KBM-7 (cell line): ENCODE data around the gene COL4A1.

ENCODE experiments used
- DNase-seq: peaks from one replicate; pipeline ENCODE4 v3.0.0-alpha.2; 2015
- in situ Hi-C: fragments of 300-500 bp; cut with MboI; formaldehyde crosslinking; loops from 2 replicates; pipeline ENCODE4 v1.14.3; 2020; ENCODE audit warnings: low sequenced_read_pairs, low pct_unique_long_range_greater_than_20kb, mixed read lengths

COL4A1 gene

DNA sequence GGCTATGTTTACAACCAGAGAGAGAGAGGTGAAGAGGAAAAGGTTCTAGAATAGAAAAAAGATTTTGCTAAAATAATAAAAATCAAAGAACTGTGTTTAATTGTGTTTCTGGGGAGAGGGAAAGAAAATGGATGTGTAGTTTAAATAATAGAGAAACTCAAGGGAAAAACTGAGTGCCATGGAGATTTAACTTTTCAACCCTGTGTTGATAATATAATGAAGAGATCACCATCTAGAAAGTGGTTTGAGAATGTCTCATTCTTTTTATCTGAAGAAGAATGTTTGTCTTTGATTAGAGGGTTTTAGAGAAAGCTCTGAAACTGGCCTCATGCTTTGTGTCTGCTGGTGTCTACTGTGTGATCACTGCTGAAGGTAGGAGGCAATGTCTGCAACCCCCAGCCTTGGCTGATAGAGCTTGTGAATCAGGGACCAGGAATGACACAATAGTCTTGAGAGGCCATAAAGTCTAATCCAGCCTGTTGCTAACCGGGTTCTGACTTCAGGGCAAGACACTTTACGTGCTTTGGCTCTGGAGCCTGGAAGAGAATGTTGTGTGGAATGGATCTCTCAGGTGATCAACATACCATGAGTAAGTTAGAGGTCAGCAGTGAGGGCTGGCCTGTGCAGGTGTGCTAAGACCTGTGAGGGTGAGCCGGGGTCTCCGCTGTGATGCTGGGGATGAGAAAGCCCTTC lies 5.5 kb upstream of the COL4A1 start:
- in situ Hi-C loops, result no loop called here
- no peak for DNase-seq

DNA sequence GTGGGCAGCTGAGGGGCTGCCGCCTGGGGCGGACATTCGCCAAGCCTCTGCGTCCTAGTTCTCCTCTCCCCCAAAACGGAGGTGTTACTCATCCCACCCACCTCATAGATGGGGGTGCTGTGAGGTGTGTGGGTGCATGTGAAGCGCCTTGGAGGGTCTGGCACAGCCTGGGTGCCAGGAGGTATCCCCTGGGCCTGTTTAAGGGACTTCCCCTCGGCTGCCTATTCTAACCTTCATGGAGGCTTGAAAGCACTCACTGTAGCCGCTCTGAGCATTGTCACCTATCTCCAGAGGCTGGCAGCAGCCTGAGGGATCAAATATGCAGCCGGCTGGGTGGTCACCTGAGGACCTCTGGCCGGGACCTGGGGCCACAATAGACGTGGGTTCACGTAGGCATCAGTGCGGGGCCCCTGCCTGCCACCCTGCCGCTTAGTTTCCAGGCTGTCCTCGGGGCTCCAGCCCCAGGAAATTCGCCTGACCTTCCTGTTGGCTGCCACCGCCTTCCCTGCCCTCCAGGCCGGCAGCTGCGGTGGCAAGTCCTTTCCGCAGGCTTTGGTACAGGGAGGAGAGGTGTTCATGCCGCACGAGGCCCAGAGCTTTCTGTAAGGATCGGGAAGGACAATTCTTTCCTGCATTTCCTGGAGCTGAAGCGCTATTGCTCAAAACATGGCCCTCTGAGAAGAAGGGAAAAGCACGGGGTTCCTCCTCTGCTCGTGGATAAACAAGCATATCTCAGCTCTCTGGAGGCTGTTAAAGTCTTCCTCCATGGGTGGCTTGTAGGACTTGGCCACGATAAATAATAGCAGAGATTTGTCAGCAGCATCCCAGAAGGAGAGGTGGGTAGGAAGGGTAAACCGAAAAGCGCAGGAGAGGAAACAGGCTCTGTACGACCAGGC lies 4.7 kb upstream of the COL4A1 start:
- no peak for DNase-seq
- in situ Hi-C loops, result no loop called here

DNA sequence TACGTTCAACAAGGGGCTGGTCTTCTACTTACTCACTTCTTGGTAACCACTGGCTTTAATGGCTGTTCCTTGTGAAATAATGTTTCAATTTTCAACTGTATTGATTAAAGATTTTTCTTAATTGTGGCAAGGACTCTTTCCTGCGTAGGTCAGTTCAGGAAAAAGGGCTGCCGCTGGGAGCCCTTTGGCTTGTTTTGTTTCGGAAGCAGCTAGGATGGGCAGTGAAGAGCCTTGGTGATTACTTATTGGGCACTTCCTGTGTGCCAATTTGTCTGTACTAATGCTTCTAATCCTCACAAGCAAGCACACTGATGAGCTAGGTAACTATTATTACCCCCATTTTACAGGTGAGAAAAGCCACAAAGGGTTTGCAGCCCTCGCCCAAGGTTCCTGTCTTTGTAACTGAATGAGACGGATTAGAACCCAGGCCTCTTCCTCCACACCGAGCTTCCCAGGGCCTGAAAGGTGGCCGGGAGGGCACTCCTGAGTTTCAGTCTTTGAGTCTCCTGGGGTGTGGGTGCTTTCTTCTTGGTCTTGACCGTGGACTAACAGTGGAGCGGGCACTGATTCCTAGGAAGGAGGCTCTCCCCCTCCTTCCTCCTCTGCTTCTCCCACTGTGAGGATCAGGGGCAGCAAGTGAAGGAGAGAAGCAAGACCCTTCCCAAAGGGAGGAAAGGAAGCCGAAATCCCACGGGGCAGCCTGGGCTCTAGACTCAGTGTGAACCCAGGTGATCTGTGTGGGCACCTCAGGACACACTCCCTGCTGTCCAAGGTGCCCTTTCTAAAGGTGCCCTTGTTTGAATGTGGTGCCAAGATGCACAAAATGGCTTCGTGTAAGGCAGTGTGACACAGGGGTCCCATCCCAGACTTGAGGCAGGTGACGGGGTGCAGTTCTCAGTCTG lies 3.8 kb upstream of the COL4A1 start:
- in situ Hi-C loops, result no loop called here
- no peak for DNase-seq

DNA sequence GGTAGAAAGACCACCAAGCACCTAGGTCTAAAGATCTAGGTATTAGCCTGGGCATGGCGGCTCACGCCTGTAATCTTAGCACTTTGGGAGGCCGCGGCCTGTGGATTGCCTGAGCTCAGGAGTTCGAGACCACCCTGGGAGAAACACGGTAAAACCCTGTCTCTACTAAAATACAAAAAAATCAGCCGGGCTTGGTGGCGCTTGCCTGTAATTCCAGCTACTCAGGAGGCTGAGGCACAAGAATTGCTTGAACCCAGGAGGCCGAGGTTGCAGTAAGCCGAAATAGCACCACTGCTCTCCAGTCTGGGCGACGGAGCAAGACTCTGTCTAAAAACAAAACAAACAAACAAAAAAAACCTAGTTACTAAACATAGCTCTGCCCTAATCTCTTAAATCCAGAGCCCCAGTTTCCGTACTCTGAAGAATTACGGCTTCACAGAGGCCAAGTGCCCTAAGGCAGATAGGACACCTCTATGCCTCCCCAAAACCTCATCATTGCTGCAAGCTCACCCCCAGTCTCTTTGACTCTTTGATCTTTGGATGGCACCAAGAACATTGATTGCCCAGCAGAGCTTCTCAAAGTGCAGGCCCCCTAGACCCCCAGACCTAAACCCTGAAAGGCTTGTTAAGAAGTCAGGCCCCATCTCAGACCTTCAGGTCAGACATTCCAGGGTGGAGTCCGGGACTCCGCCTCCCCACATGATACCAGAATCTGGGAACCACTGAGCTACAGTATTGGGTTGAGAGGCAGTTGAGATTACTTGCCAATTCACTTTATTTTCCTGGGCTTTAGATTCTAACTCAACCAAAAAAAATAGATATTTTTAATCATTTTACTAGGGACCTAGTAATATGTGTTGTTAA lies 2.9 kb upstream of the COL4A1 start:
- no peak for DNase-seq

DNA sequence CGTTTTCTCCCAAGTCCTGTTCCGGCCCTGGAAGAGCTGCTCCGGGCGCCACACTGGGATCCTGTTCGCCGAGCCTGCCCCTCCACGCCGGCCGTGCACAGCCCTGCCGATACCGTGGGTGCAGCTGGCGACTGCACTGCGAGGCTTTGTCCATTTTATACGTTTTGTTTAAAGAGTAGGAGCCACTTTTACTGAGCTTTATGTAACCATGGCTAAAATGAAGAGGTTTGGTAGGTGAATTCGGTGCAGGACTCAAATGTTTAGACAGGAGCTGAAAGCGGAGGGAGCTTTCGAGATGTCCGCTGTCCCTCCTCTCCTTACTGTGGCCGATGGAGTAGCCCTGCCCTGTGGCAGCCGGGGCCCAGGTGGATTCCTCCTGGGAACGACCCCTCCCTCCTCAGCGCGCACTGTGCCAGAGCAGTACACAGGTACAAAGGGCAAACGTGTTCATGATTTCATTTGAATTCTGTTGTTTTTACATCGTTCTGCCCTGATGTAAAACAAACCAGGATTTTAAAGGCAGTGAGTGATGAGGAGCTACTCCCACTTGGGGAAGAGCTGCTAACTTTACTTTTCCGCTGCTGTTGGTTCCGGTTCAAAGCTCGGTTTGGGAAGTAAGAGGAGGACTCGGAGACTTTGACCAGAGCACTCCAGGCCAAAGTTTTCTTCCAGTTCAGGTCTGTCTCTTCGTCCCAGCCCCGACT lies 1.9 kb upstream of the COL4A1 start:
- no peak for DNase-seq
- in situ Hi-C loops, result no loop called here

More for the DNA sequence above, 2.9 kb upstream of the COL4A1 start:
- in situ Hi-C loops, result no loop called here

DNA sequence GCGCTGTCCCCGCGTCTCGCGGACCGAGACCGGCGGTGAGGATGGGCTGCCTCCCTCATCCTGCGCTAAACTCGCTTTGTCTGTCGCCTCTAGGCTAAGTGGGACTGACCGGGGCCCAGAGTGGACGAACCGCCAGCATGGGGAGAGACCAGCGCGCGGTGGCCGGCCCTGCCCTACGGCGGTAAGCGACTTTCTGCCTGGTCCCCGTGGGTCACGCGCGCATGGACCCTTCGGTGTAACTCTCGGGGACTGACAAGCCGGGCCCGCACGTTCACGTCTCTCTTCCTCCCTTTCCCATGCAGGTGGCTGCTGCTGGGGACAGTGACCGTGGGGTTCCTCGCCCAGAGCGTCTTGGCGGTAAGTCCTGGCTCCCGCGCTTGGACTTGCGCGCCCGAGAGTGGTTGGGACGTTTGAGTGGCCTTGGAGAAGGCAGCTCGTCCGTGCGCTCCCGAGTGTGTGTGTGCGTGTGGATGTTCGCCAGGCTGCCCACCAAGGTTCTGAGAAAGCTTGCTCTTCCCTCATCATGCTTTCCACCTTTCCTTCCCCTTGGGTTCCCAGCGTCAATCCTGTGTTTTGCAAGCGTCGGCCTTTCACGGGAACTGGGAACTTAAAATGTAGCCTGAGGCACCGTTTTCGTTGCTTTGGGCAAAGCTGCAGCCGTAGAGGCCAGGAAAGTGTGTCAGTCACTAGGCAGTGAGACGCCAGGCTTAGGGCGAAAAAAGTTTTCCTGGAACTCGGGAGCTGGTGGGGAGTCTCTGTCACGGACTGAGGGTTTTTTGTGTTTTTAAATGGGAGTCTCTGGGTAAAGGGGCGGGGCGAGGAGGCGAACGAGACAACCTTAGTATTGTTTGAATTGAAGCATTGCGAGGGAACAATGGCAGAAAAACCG lies 1.1 kb upstream of the COL4A1 start:
- in situ Hi-C loops, result no loop called here
- no peak for DNase-seq

DNA sequence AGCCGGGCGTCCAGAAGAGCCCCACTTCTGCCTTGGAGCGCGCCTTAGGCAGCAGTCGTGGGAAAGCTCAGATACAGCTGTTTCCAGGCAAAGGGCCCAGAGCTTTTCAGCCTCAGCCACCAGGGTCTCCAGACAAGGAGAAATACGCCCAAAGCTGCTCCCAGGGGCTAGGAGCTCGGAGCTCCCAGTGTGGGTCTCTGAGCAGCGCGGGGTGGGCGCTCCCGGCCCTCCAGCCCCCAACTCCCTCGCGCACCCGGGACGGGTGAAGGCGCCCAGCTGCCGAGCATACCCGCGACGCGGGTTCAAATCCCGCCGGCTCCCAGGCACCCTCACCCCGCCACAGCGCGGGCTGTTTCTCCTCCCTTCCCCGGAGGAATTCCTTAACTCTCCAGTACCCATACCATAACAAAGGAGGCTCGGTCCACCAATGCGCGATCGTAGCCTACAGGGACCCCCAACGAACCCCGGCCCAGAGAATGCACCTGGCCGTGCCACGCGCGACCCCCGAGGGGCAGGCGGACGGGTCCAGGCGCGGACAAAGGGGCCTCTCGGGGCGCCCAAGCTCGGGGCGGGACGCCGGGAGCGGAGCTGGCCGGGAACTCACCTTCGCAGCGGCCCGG lies 507 bp downstream of the COL4A1 start:
- DNase-seq, result no peak
- in situ Hi-C loops, result no loop called here

DNA sequence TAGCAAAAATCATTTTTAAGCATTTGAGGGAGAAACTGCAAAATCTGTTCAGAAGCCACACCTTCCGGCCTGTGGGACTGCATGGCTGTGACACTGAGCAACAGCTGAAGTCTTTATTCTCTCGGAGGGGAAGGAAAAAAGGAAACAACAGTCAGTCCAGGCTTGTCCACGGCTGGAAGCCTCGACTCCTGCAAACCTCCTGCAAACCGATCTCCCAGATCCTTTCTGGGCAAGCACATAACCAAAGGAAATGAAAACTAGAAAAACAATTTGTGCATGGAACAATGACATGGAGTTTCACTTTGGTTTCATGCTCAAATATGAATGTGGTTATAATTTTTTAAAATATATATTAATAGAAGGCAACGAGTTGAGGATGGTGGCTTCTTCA lies 1.0 kb downstream of the COL4A1 start:
- in situ Hi-C loops, result no loop called here
- no peak for DNase-seq

DNA sequence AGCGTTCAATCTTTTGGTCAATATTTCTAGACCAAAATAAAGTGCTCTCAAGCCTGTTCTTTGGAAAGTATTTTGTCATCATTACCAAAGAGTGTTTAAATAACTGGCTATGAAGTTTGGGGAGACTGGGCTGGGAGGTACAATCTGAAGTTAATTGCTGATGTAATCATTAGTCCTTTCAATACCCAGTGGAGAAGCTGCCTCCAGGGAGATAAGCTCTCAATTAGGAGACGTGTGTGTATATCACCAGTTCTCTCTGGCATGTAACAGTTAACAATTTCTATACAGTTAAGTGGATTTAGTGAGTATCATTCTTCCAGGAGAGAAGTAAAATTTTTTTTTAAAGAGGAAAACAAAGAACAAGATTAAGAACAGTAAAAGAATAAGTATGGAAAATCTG lies 1.4 kb downstream of the COL4A1 start:
- in situ Hi-C loops, result no loop called here
- no peak for DNase-seq

DNA sequence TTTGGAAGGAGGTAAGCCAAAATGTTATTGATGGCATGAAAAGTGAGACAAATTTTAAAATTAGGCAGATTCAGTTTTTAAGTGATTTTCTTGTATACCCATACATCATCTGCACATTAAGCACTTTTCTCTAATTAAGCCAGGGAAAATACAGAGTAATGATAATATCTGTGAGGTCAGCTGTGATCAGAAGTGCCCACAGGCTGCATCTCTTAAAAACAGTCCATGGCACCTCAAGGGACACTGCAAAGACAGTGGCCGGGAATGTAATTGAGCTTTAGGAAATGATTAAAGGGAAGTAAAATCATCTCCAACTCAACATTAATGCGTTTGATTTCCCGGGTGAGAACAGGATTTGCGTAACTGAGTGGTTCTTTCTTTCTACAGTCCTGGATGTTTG lies 2.0 kb downstream of the COL4A1 start:
- in situ Hi-C loops, result no loop called here
- no peak for DNase-seq

DNA sequence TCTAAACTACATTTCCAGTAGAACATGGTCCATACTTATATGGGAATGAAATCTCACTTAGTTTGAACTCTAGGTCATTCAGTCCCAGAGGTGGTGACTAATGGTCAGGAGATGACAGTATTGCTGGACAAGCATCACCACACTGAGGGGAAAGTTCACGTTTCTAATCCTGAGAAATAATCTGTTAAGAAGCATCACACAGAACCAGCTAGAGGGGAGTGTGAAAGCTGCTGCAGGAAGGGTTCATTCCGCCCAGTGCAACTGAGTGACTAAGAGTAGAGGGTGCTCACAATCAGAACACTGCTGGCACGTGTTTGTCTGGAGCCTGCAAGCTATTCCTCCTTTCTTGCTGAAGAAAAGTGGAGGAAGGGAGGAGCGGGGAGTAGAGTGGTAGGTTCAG lies 2.7 kb downstream of the COL4A1 start:
- in situ Hi-C loops, result no loop called here
- no peak for DNase-seq

DNA sequence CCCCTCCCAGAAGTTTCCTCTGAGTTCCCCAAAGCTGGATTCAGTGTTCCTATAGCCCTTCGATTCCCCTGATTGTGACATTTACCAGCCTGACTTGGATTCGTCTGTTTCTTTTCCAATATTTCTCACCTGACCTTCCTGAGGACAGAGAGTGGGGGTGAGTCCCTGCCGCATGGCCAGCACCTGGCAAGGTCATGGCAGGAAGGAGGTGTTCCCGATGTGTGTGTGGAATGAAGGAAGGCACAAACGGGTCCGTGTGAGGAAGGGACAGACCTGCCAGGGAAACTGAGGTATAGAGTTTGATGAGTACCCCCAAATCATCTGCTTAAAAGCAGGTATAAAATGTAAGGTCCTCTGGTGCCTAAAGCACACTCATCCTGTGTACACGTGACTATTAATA lies 3.3 kb downstream of the COL4A1 start:
- in situ Hi-C loops, result no loop called here

DNA sequence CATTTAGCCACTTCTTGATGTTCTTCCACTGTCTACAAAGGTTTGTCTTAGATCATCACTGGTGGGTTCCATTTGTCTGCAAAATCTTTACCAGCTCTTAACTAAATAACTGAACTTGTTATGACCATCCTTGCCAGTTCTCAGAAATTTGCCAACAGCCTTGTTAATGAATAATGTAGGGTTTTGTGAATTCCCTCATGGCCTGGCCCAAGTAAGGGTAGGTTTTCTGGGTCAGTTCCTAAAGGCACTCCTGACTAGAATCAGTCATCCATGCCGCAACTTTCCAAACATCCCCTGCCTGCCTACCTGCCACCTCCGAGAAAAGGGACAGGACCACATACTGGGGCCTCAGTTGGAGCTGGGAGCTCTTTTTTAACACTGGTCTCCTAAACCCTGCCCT lies 4.0 kb downstream of the COL4A1 start:
- in situ Hi-C loops, result no loop called here
- no peak for DNase-seq

More for the DNA sequence above, 3.3 kb downstream of the COL4A1 start:
- DNase-seq, result no peak

DNA sequence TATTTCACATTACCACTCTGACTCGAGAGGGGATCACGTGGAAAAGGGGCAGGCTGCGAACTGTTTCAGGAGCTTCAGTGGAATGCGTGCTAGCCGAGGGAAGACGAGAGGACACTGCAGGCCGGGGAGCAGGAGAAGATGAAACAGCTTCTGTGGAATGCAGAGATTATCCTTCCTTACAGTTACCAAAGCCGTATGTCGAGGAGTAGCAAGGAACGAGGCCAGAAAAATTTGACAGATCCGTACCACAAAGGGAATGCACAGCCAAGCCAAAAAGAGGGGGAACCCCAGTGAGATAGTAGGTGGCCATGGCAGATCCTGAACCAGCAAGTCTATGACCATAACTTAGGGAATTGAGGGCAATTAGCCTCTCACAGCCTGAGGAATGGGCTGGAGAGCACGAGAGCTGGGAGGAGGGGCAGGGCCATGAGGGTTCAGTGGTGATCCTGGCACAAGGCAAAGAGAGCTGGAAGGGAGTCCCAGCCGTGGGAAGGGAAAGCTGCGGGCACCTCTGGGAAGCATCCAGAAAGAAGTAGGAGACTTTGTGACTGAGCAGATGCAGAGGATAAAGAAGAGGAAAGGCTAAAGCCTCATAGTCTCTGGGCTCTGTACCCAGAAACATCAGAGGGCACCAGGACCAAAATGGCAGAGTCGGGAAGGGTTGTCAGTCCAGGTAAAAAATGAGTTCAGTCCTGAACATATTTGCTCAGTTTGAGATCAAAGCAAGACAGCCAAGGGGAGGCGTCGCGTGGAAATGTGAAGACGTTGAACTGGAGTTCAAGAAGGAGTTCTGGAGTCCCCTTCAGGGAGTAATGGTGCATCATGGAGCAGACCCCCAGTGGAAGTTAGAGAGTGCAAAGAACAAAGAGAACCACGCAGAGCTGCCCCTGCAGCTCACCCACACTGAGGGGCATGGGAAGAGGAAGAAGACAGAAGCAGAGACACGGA lies 5.1 kb downstream of the COL4A1 start:
- DNase-seq, result no peak
- in situ Hi-C loops, result no loop called here

DNA sequence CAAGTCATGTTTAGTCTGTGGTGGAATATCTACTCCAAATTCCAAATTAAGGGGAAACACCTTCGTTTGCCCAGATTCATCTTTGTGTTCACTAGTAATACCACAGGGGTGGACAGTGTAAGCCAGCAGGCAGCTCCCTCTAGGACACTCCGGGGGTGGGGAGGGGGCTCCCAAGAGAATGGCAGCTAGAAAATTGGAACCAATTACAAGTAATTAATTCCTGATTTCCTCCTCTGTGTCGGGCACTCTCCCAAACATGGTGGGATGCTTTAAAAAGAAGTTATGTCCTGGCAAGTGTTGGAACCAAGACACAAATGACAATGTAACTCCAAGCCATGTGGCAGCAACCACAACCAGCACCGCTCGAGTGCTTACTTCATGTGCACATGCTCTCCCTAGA lies 5.9 kb downstream of the COL4A1 start:
- in situ Hi-C loops, result no loop called here

More for the DNA sequence above, 5.9 kb downstream of the COL4A1 start:
- DNase-seq, result no peak
